Measurements from ENCODE around the gene KRTAP5-6. TPM values are rescaled to one million over a fixed set of nuclear protein-coding genes. Genes with fewer than 3 reads are reported as not detected.
A peak's percentile ranks its signal among the peaks of the same experiment; 100 is the strongest.
"Not testable (repeated sequence)": the region's sequence is repeated elsewhere in the genome, so short reads cannot be mapped to it uniquely, and the experiment has no call there.

The KRTAP5-6 gene
- polyA plus RNA-seq, 1 donor (not counting 4 experiments of a cell fraction or from before 2014, with no cell fraction given): not detected

- H3K36me3 ChIP-seq (ENCODE audit: control insufficient read depth in 2 of 2, extremely low read depth in 1 of 2, insufficient read depth in 2 of 2, low read length in 2 of 2); H3K9me3 ChIP-seq (ENCODE audit: control insufficient read depth, low read depth, low read length); H3K4me2 ChIP-seq (ENCODE audit: control insufficient read depth, extremely low read depth, insufficient read depth, low read depth, low read length); H2AFZ ChIP-seq (ENCODE audit: control insufficient read depth, low read length); DNase-seq (ENCODE audit: low read depth, low spot score); H3K4me3 ChIP-seq (ENCODE audit: control insufficient read depth in 2 of 3, extremely low read depth in 1 of 3, insufficient read depth in 2 of 3, low read depth in 1 of 3, low read length in 3 of 3); H4K20me1 ChIP-seq (ENCODE audit: control insufficient read depth, extremely low read depth, insufficient read depth, low read length); FAIRE-seq; dilution Hi-C loops (cut with MboI; ENCODE audit: extremely low pct_ligation_motif_present, low sequenced_read_pairs); H3K4me1 ChIP-seq (ENCODE audit: control insufficient read depth, extremely low read depth, insufficient read depth, low read length); H3K27ac ChIP-seq (ENCODE audit: control insufficient read depth, insufficient read depth, low read length); H3K9ac ChIP-seq (ENCODE audit: control insufficient read depth, extremely low read depth, insufficient read depth, low read length); H3K79me2 ChIP-seq (ENCODE audit: control insufficient read depth, insufficient read depth, low read length); H3K27me3 ChIP-seq (ENCODE audit: control insufficient read depth, extremely low read depth, insufficient read depth, low read length); H3K9me1 ChIP-seq (ENCODE audit: control insufficient read depth, extremely low read depth, insufficient read depth, low read length): not testable (repeated sequence)
These were observed 13.0 kb upstream of the KRTAP5-6 start for GRCh38 chr11:1683904-1684572.

- dilution Hi-C loops (cut with MboI; ENCODE audit: extremely low pct_ligation_motif_present, low sequenced_read_pairs); H4K20me1 ChIP-seq (ENCODE audit: control insufficient read depth, extremely low read depth, insufficient read depth, low read length); H3K27ac ChIP-seq (ENCODE audit: control insufficient read depth, insufficient read depth, low read length); H3K36me3 ChIP-seq (ENCODE audit: control insufficient read depth in 2 of 2, extremely low read depth in 1 of 2, insufficient read depth in 2 of 2, low read length in 2 of 2); H3K79me2 ChIP-seq (ENCODE audit: control insufficient read depth, insufficient read depth, low read length); H3K4me3 ChIP-seq (ENCODE audit: control insufficient read depth in 2 of 3, extremely low read depth in 1 of 3, insufficient read depth in 2 of 3, low read depth in 1 of 3, low read length in 3 of 3); H3K27me3 ChIP-seq (ENCODE audit: control insufficient read depth, extremely low read depth, insufficient read depth, low read length); H3K9ac ChIP-seq (ENCODE audit: control insufficient read depth, extremely low read depth, insufficient read depth, low read length); H3K4me2 ChIP-seq (ENCODE audit: control insufficient read depth, extremely low read depth, insufficient read depth, low read depth, low read length); H3K9me3 ChIP-seq (ENCODE audit: control insufficient read depth, low read depth, low read length); H3K9me1 ChIP-seq (ENCODE audit: control insufficient read depth, extremely low read depth, insufficient read depth, low read length); FAIRE-seq; DNase-seq (ENCODE audit: low read depth, low spot score); H2AFZ ChIP-seq (ENCODE audit: control insufficient read depth, low read length); H3K4me1 ChIP-seq (ENCODE audit: control insufficient read depth, extremely low read depth, insufficient read depth, low read length): not testable (repeated sequence)
These were observed 11.8 kb upstream of the KRTAP5-6 start for GRCh38 chr11:1684886-1685874.

DNA sequence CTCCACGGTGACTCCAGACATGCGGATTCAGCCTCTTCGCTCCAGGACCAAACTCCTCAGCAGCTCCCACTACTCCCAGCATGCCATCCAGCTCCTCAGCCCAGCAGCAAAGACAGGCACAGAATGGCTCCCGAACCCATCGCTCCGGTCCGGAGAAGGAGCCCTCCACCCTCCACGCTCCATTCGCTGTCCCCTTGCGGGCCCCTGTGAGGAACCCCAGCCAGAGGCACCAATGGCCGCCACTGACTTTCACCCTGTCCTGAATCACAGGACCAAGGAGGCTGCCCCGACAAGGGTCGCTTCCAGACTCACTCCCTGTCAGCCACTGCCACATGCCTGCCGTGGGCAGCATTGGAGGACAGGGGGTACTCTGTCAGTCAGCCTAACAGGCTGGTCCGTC is 10.8 kb upstream of the KRTAP5-6 start:
- H3K36me3 ChIP-seq (ENCODE audit: control insufficient read depth in 2 of 2, extremely low read depth in 1 of 2, insufficient read depth in 2 of 2, low read length in 2 of 2); dilution Hi-C loops (cut with MboI; ENCODE audit: extremely low pct_ligation_motif_present, low sequenced_read_pairs); DNase-seq (ENCODE audit: low read depth, low spot score); H3K27me3 ChIP-seq (ENCODE audit: control insufficient read depth, extremely low read depth, insufficient read depth, low read length); H3K79me2 ChIP-seq (ENCODE audit: control insufficient read depth, insufficient read depth, low read length); H3K9ac ChIP-seq (ENCODE audit: control insufficient read depth, extremely low read depth, insufficient read depth, low read length); H3K4me2 ChIP-seq (ENCODE audit: control insufficient read depth, extremely low read depth, insufficient read depth, low read depth, low read length); H3K4me3 ChIP-seq (ENCODE audit: control insufficient read depth in 2 of 3, extremely low read depth in 1 of 3, insufficient read depth in 2 of 3, low read depth in 1 of 3, low read length in 3 of 3); FAIRE-seq; H3K9me3 ChIP-seq (ENCODE audit: control insufficient read depth, low read depth, low read length); H3K4me1 ChIP-seq (ENCODE audit: control insufficient read depth, extremely low read depth, insufficient read depth, low read length); H2AFZ ChIP-seq (ENCODE audit: control insufficient read depth, low read length); H3K9me1 ChIP-seq (ENCODE audit: control insufficient read depth, extremely low read depth, insufficient read depth, low read length); H3K27ac ChIP-seq (ENCODE audit: control insufficient read depth, insufficient read depth, low read length); H4K20me1 ChIP-seq (ENCODE audit: control insufficient read depth, extremely low read depth, insufficient read depth, low read length): not testable (repeated sequence)

- H3K9ac ChIP-seq (ENCODE audit: control insufficient read depth, extremely low read depth, insufficient read depth, low read length); H3K9me3 ChIP-seq (ENCODE audit: control insufficient read depth, low read depth, low read length); H3K4me2 ChIP-seq (ENCODE audit: control insufficient read depth, extremely low read depth, insufficient read depth, low read depth, low read length); H3K27me3 ChIP-seq (ENCODE audit: control insufficient read depth, extremely low read depth, insufficient read depth, low read length); H3K4me3 ChIP-seq (ENCODE audit: control insufficient read depth in 2 of 3, extremely low read depth in 1 of 3, insufficient read depth in 2 of 3, low read depth in 1 of 3, low read length in 3 of 3); H2AFZ ChIP-seq (ENCODE audit: control insufficient read depth, low read length); H3K9me1 ChIP-seq (ENCODE audit: control insufficient read depth, extremely low read depth, insufficient read depth, low read length); DNase-seq (ENCODE audit: low read depth, low spot score); H3K27ac ChIP-seq (ENCODE audit: control insufficient read depth, insufficient read depth, low read length); H3K4me1 ChIP-seq (ENCODE audit: control insufficient read depth, extremely low read depth, insufficient read depth, low read length); H3K79me2 ChIP-seq (ENCODE audit: control insufficient read depth, insufficient read depth, low read length); H3K36me3 ChIP-seq (ENCODE audit: control insufficient read depth in 2 of 2, extremely low read depth in 1 of 2, insufficient read depth in 2 of 2, low read length in 2 of 2); dilution Hi-C loops (cut with MboI; ENCODE audit: extremely low pct_ligation_motif_present, low sequenced_read_pairs); H4K20me1 ChIP-seq (ENCODE audit: control insufficient read depth, extremely low read depth, insufficient read depth, low read length): not testable (repeated sequence)
- FAIRE-seq: peak; percentile 20
These were observed 8.6 kb upstream of the KRTAP5-6 start for GRCh38 chr11:1688336-1688947.
